Rectal smooth muscle tissue (tissue), 1 donor: ENCODE data around the gene KRTAP10-11.
"Not testable (repeated sequence)": the region's sequence is repeated elsewhere in the genome, so short reads cannot be mapped to it uniquely, and the experiment has no call there.

Experiments
- H3K27ac ChIP-seq: one replicate; pipeline ENCODE4 v1.7.0; 2013; ENCODE audit warnings: low read depth, low read length, inconsistent platforms
- H3K27me3 ChIP-seq: one replicate; pipeline ENCODE4 v1.7.0; 2013; ENCODE audit warnings: low read length; ENCODE audit not compliant: control insufficient read depth, insufficient read depth
- H3K36me3 ChIP-seq: one replicate; pipeline ENCODE4 v1.7.0; 2013; ENCODE audit warnings: low read length; ENCODE audit not compliant: control insufficient read depth, insufficient read depth
- H3K4me1 ChIP-seq: one replicate; pipeline ENCODE4 v1.7.0; 2013; ENCODE audit warnings: low read length; ENCODE audit not compliant: control insufficient read depth, insufficient read depth
- H3K4me3 ChIP-seq: one replicate; pipeline ENCODE4 v1.7.0; 2013; ENCODE audit warnings: low read length
- H3K9ac ChIP-seq: one replicate; pipeline ENCODE4 v1.7.0; 2013; ENCODE audit warnings: low read length

The KRTAP10-11 gene

GRCh38 chr21:44609193-44609592, 37.0 kb upstream of the KRTAP10-11 start:
- Histone ChIP-seq H3K27ac (no peak overlapping the region), H3K4me1 (no peaks in the 10 kb centered on the region), H3K4me3 (no peak overlapping the region), H3K27me3 (no peaks in the 10 kb centered on the region), H3K9ac (no peak overlapping the region), H3K36me3 (no peaks in the 10 kb centered on the region)

- not testable (repeated sequence) for H3K4me3 ChIP-seq, H3K36me3 ChIP-seq
Measured at GRCh38 chr21:44610157-44610843, 35.9 kb upstream of the KRTAP10-11 start.

GRCh38 chr21:44611551-44611950, 34.7 kb upstream of the KRTAP10-11 start:
- Histone ChIP-seq H3K27ac (no peak overlapping the region), H3K4me3 (no peak overlapping the region), H3K27me3 (no peaks in the 10 kb centered on the region), H3K4me1 (no peaks in the 10 kb centered on the region), H3K36me3 (no peaks in the 10 kb centered on the region), H3K9ac (no peak overlapping the region)

More at GRCh38 chr21:44610157-44610843, 35.9 kb upstream of the KRTAP10-11 start:
- not testable (repeated sequence) for H3K27me3 ChIP-seq, H3K27ac ChIP-seq, H3K4me1 ChIP-seq, H3K9ac ChIP-seq

GRCh38 chr21:44612029-44612486, 34.2 kb upstream of the KRTAP10-11 start, which contains the start of gene KRTAP10-8:
Gene KRTAP10-8 (plus strand): TSS chr21:44612079. CDS start chr21:44612101, 22 bp downstream.
- Histone ChIP-seq H3K36me3 (no peaks in the 10 kb centered on the region), H3K27me3 (no peaks in the 10 kb centered on the region), H3K27ac (no peak within 1 kb of the TSS)

GRCh38 chr21:44612669-44613229, 33.5 kb upstream of the KRTAP10-11 start:
- Histone ChIP-seq H3K4me1 (no peaks in the 10 kb centered on the region), H3K4me3 (no peak overlapping the region), H3K27ac (no peak overlapping the region), H3K36me3 (no peaks in the 10 kb centered on the region), H3K27me3 (no peaks in the 10 kb centered on the region), H3K9ac (no peak overlapping the region)

More at GRCh38 chr21:44612029-44612486, 34.2 kb upstream of the KRTAP10-11 start, which contains the start of gene KRTAP10-8:
- H3K4me3 ChIP-seq, result no peak within 1 kb of the TSS
- no peak within 1 kb of the TSS for H3K9ac ChIP-seq
- H3K4me1 ChIP-seq, result no peaks in the 10 kb centered on the region

GRCh38 chr21:44613386-44614155, 32.6 kb upstream of the KRTAP10-11 start:
- no peaks in the 10 kb centered on the region for H3K36me3 ChIP-seq
- no peak overlapping the region for H3K9ac ChIP-seq
- no peaks in the 10 kb centered on the region for H3K27me3 ChIP-seq
- no peak overlapping the region for H3K4me3 ChIP-seq
- no peak overlapping the region for H3K27ac ChIP-seq
- no peaks in the 10 kb centered on the region for H3K4me1 ChIP-seq

GRCh38 chr21:44614161-44614631, 32.0 kb upstream of the KRTAP10-11 start:
- Histone ChIP-seq H3K9ac (no peak overlapping the region), H3K4me1 (no peaks in the 10 kb centered on the region)

GRCh38 chr21:44614961-44615391, 31.2 kb upstream of the KRTAP10-11 start:
- no peaks in the 10 kb centered on the region for H3K4me1 ChIP-seq
- no peaks in the 10 kb centered on the region for H3K27me3 ChIP-seq
- no peak overlapping the region for H3K27ac ChIP-seq
- no peak overlapping the region for H3K9ac ChIP-seq
- no peak overlapping the region for H3K4me3 ChIP-seq
- H3K36me3 ChIP-seq, result no peaks in the 10 kb centered on the region

More at GRCh38 chr21:44614161-44614631, 32.0 kb upstream of the KRTAP10-11 start:
- Histone ChIP-seq H3K4me3 (no peak overlapping the region), H3K27me3 (no peaks in the 10 kb centered on the region), H3K36me3 (no peaks in the 10 kb centered on the region), H3K27ac (no peak overlapping the region)

GRCh38 chr21:44615466-44615865, 30.7 kb upstream of the KRTAP10-11 start:
- Histone ChIP-seq H3K36me3 (no peaks in the 10 kb centered on the region), H3K27me3 (no peaks in the 10 kb centered on the region), H3K27ac (no peak overlapping the region), H3K4me1 (no peaks in the 10 kb centered on the region), H3K9ac (no peak overlapping the region), H3K4me3 (no peak overlapping the region)

GRCh38 chr21:44615911-44616590, 30.2 kb upstream of the KRTAP10-11 start:
- H3K36me3 ChIP-seq, result no peaks in the 10 kb centered on the region
- no peaks in the 10 kb centered on the region for H3K27me3 ChIP-seq
- H3K27ac ChIP-seq, result no peak overlapping the region
- H3K9ac ChIP-seq, result no peak overlapping the region
- no peak overlapping the region for H3K4me3 ChIP-seq
- H3K4me1 ChIP-seq, result no peaks in the 10 kb centered on the region

- H3K27me3 ChIP-seq, result no peaks in the 10 kb centered on the region
- no peak overlapping the region for H3K27ac ChIP-seq
- no peaks in the 10 kb centered on the region for H3K36me3 ChIP-seq
- H3K4me3 ChIP-seq, result no peak overlapping the region
- H3K4me1 ChIP-seq, result no peaks in the 10 kb centered on the region
- H3K9ac ChIP-seq, result no peak overlapping the region
Measured at GRCh38 chr21:44616591-44616926, 29.7 kb upstream of the KRTAP10-11 start.

GRCh38 chr21:44617071-44617501, 29.1 kb upstream of the KRTAP10-11 start:
- Histone ChIP-seq H3K27me3 (no peaks in the 10 kb centered on the region), H3K9ac (no peak overlapping the region), H3K4me1 (no peaks in the 10 kb centered on the region), H3K36me3 (no peaks in the 10 kb centered on the region), H3K27ac (no peak overlapping the region), H3K4me3 (no peak overlapping the region)
